GM12875 (cell line): ENCODE measurements around the gene TCOF1.

Source experiments
- H3K4me3 ChIP-seq: one replicate; pipeline ENCODE4 v1.5.1; 2011; ENCODE audit warnings: low read depth, low read length, control low read depth
- CTCF ChIP-seq: IDR thresholded peaks from 2 replicates; pipeline ENCODE4 v1.5.1; 2011; ENCODE audit warnings: low read depth, mild to moderate bottlenecking, control low read depth, inconsistent platforms, low read length, moderate library complexity, borderline replicate concordance; ENCODE audit not compliant: insufficient read depth

The TCOF1 gene

GRCh38 chr5:150358261-150359095 lies 981 bp downstream of the TCOF1 start:
- TF ChIP-seq CTCF: no peak
- peak overlapping the region; percentile 94 for H3K4me3 ChIP-seq

- no peak for TF ChIP-seq CTCF
- H3K4me3 ChIP-seq: no peak overlapping the region
Observed at GRCh38 chr5:150361301-150361700, 3.8 kb downstream of the TCOF1 start.

- TF ChIP-seq CTCF: no peak
- no peak overlapping the region for H3K4me3 ChIP-seq
Observed at GRCh38 chr5:150363185-150363584, 5.7 kb downstream of the TCOF1 start.

GRCh38 chr5:150364004-150364403 lies 6.5 kb downstream of the TCOF1 start:
- TF ChIP-seq CTCF: no peak
- no peak overlapping the region for H3K4me3 ChIP-seq

- H3K4me3 ChIP-seq: no peak overlapping the region
- TF ChIP-seq CTCF: no peak
Observed at GRCh38 chr5:150368526-150368925, 11.0 kb downstream of the TCOF1 start.

- no peak for TF ChIP-seq CTCF
- no peak overlapping the region for H3K4me3 ChIP-seq
Observed at GRCh38 chr5:150372639-150373038, 15.1 kb downstream of the TCOF1 start.

GRCh38 chr5:150374651-150375050 lies 17.2 kb downstream of the TCOF1 start:
- no peak for TF ChIP-seq CTCF
- H3K4me3 ChIP-seq: no peak overlapping the region
